ENCODE measurements around the gene EIF4EBP2. TPM values are rescaled to one million over a fixed set of nuclear protein-coding genes. Genes with fewer than 3 reads are reported as not detected.

The EIF4EBP2 gene
- polyA plus RNA-seq, 1 of the 3 experiments (the other 2 are of a cell fraction), result 9.9 TPM

DNA sequence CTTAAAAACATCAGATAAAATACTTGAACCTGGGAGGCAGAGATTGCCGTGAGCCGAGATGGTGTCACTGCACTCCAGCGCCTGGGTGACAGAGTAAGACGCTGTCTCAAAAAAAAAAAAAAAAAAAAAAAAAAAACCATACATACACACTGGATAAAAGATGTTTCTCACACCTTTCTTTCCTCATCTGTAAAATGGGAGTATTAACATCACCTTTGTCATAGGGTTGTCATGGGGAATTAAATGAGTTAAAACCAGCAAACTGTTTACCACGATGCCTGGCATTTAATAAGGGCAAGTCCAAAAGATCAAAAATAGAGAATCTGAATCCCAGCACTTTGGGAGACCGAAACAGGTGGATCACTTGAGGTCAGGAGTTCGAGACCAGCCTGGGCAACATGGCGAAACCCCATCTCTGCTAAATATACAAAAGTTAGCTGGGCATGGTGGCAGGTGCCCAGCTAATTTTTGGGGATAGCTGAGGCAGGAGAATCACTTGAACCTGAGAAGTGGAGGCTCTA, 34.4 kb upstream of the EIF4EBP2 start:
- no peak for DNase-seq
- no peaks in the 10 kb centered on the region for H3K9me3 ChIP-seq
- ChIA-PET POLR2A (interaction anchor here (1.0 kb wide), 1 partner anchor 10 kb away, joined by 5 read pairs; no protein-coding TSS in a partner anchor), CTCF (no interaction called here)
- no peak overlapping the region for H3K4me2 ChIP-seq
- no peak overlapping the region for H3K4me3 ChIP-seq (ENCODE audit: low read depth in 2 of 2, low read length in 1 of 2)
- H3F3A ChIP-seq (replicated peaks; ENCODE audit: insufficient read depth), result no peaks in the 10 kb centered on the region
- 77% methylated on average over 8 of the region's 8 CpGs for WGBS (ENCODE audit: low lambda C conversion rate)
- no peak overlapping the region for H3K9ac ChIP-seq
- H3K27ac ChIP-seq (ENCODE audit: low read depth in 2 of 2, low read length in 1 of 2), result no peak overlapping the region
- peaks cover 0 to 2% of the 10 kb centered on the region in 2 experiments; a peak in 1 of 4 replicates for H3K4me1 ChIP-seq (ENCODE audit: control insufficient read depth in 1 of 2, insufficient read depth in 2 of 2, low read depth in 1 of 2, low read length in 1 of 2)
- H3K27me3 ChIP-seq (ENCODE audit: insufficient read depth), result no peaks in the 10 kb centered on the region
- no peak for TF ChIP-seq NRF1 (IDR thresholded peaks at IDR 0.05; ENCODE audit: low read depth, low read length)
- no peak for TF ChIP-seq JUND (IDR thresholded peaks at IDR 0.05)
- TF ChIP-seq FOXJ3 (CRISPR knock-in tag; IDR thresholded peaks at IDR 0.05), result no peak
- no peak for TF ChIP-seq YY1 (IDR thresholded peaks at IDR 0.05; ENCODE audit: low read depth)
- no peak for TF ChIP-seq FOSL2 (IDR thresholded peaks at IDR 0.05; ENCODE audit: borderline replicate concordance, low read depth)
- TF ChIP-seq, protein P1, sequence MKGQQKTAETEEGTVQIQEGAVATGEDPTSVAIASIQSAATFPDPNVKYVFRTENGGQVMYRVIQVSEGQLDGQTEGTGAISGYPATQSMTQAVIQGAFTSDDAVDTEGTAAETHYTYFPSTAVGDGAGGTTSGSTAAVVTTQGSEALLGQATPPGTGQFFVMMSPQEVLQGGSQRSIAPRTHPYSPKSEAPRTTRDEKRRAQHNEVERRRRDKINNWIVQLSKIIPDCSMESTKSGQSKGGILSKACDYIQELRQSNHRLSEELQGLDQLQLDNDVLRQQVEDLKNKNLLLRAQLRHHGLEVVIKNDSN (IDR thresholded peaks at IDR 0.05; ENCODE audit: borderline replicate concordance, low read depth), result no peak
- no peak for TF ChIP-seq NFIC (IDR thresholded peaks at IDR 0.05; ENCODE audit: borderline replicate concordance)
- no peak for TF ChIP-seq PBX3 (IDR thresholded peaks at IDR 0.05)
- TF ChIP-seq POLR2AphosphoS5 (IDR thresholded peaks at IDR 0.05; ENCODE audit: low read depth, low read length), result no peak
- TF ChIP-seq ZBTB33 (IDR thresholded peaks at IDR 0.05; ENCODE audit: borderline replicate concordance, low read depth), result no peak
- H3K79me2 ChIP-seq (ENCODE audit: insufficient read depth), result no peaks in the 10 kb centered on the region
- no peaks in the 10 kb centered on the region for H3K9me2 ChIP-seq
- H2AFZ ChIP-seq (ENCODE audit: low read depth), result no peak overlapping the region
- no peaks in the 10 kb centered on the region for H4K20me1 ChIP-seq (ENCODE audit: insufficient read depth)
- no peaks in the 10 kb centered on the region for H3K36me3 ChIP-seq (replicated peaks in 1 of 2; ENCODE audit: control insufficient read depth in 1 of 2, insufficient read depth in 2 of 2, low read length in 1 of 2)

DNA sequence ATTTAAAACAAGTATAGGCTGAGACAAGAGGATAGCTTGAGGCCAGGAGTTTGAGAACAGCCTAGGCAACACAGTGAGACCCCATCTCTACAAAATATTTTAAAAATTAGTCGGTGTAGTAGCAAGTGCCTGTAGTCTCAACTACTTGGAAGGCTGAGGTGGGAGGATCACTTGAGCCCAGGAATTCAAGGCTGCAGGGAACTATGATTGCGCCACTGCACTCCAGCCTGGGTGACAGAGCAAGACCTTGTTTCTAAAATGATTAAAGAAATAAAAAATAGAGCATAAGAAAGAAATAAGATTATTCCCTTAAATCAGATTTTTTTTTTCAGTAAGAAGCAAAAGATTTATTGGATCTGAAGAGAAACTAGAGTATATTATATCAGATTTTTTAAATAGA, 33.2 kb upstream of the EIF4EBP2 start:
- no peak overlapping the region for H3K27ac ChIP-seq (ENCODE audit: low read depth in 2 of 2, low read length in 1 of 2)
- no peaks in the 10 kb centered on the region for H3F3A ChIP-seq (replicated peaks; ENCODE audit: insufficient read depth)
- 96% methylated on average over 2 of the region's 2 CpGs for WGBS (ENCODE audit: low lambda C conversion rate)
- H3K4me2 ChIP-seq, result no peak overlapping the region
- H3K79me2 ChIP-seq (ENCODE audit: insufficient read depth), result no peaks in the 10 kb centered on the region
- H3K9me2 ChIP-seq, result no peaks in the 10 kb centered on the region
- no peak overlapping the region for H3K9ac ChIP-seq
- no peak for DNase-seq
- H3K4me1 ChIP-seq (ENCODE audit: control insufficient read depth in 1 of 2, insufficient read depth in 2 of 2, low read depth in 1 of 2, low read length in 1 of 2), result no peaks in the 10 kb centered on the region; a peak in 1 of 4 replicates
- no peaks in the 10 kb centered on the region for H4K20me1 ChIP-seq (ENCODE audit: insufficient read depth)
- H3K9me3 ChIP-seq, result no peaks in the 10 kb centered on the region
- no peak overlapping the region for H2AFZ ChIP-seq (ENCODE audit: low read depth)
- ChIA-PET POLR2A (no interaction called here), CTCF (interaction anchor here (1.0 to 1.9 kb wide), 3 partner anchors 9 to 149 kb away, joined by 3 to 6 read pairs (median 3); no protein-coding TSS in a partner anchor)
- no peak overlapping the region for H3K4me3 ChIP-seq (ENCODE audit: low read depth in 2 of 2, low read length in 1 of 2)
- no peaks in the 10 kb centered on the region for H3K36me3 ChIP-seq (replicated peaks in 1 of 2; ENCODE audit: control insufficient read depth in 1 of 2, insufficient read depth in 2 of 2, low read length in 1 of 2)
- H3K27me3 ChIP-seq (ENCODE audit: insufficient read depth), result no peaks in the 10 kb centered on the region
- TF ChIP-seq ZBTB33 (IDR thresholded peaks at IDR 0.05; ENCODE audit: borderline replicate concordance, low read depth), result no peak
- no peak for TF ChIP-seq SIN3A (IDR thresholded peaks at IDR 0.05; ENCODE audit: borderline replicate concordance, low read depth, low read length)
- no peak for TF ChIP-seq EZH2phosphoT487 (IDR thresholded peaks at IDR 0.05; ENCODE audit: borderline replicate concordance, low read depth)
- no peak for TF ChIP-seq IRF3 (IDR thresholded peaks at IDR 0.05; ENCODE audit: low read depth, low read length)
- TF ChIP-seq SMC3 (IDR thresholded peaks at IDR 0.05; ENCODE audit: low read depth, low read length), result no peak
- TF ChIP-seq FOSL2 (IDR thresholded peaks at IDR 0.05; ENCODE audit: borderline replicate concordance, low read depth), result no peak
- no peak for TF ChIP-seq CHD2 (IDR thresholded peaks at IDR 0.05; ENCODE audit: low read length, partially characterized antibody)
- TF ChIP-seq, protein P2, sequence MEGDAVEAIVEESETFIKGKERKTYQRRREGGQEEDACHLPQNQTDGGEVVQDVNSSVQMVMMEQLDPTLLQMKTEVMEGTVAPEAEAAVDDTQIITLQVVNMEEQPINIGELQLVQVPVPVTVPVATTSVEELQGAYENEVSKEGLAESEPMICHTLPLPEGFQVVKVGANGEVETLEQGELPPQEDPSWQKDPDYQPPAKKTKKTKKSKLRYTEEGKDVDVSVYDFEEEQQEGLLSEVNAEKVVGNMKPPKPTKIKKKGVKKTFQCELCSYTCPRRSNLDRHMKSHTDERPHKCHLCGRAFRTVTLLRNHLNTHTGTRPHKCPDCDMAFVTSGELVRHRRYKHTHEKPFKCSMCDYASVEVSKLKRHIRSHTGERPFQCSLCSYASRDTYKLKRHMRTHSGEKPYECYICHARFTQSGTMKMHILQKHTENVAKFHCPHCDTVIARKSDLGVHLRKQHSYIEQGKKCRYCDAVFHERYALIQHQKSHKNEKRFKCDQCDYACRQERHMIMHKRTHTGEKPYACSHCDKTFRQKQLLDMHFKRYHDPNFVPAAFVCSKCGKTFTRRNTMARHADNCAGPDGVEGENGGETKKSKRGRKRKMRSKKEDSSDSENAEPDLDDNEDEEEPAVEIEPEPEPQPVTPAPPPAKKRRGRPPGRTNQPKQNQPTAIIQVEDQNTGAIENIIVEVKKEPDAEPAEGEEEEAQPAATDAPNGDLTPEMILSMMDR (IDR thresholded peaks at IDR 0.05), result no peak
- no peak for TF ChIP-seq EP300 (IDR thresholded peaks at IDR 0.05; ENCODE audit: borderline replicate concordance in 1 of 2, low read depth in 1 of 2, low read length in 1 of 2)
- no peak for TF ChIP-seq RCOR1 (IDR thresholded peaks at IDR 0.05; ENCODE audit: low read length)
- TF ChIP-seq TCF12 (IDR thresholded peaks at IDR 0.05), result no peak
